OCI-LY1 (cell line): Measurements from ENCODE around the gene STK17B.
A peak's percentile ranks its signal among the peaks of the same experiment; 100 is the strongest.

Source experiments
- H2AFZ ChIP-seq: fragments of 200-600 bp; sonication (generic), shearing (Covaris generic); 2 replicates; pipeline ENCODE4 v1.6.0; 2014; ENCODE audit warnings: antibody characterized with exemption, mild to moderate bottlenecking, low read length
- H3F3A ChIP-seq: fragments of 200-600 bp; sonication (generic), shearing (Covaris generic); 2 replicates; pipeline ENCODE4 v1.6.0; 2014; ENCODE audit warnings: mild to moderate bottlenecking, antibody characterized with exemption, low read length, moderate library complexity; ENCODE audit not compliant: insufficient read depth
- H3K27ac ChIP-seq: fragments of 200-600 bp; sonication (generic); 2 replicates; pipeline ENCODE4 v1.5.1; 2014; ENCODE audit warnings: low read length, mixed run types, mild to moderate bottlenecking, low read depth; ENCODE audit not compliant: poor library complexity, severe bottlenecking
- H3K27me3 ChIP-seq: fragments of 200-600 bp; sonication (generic); 2 replicates; pipeline ENCODE4 v1.6.0; 2014; ENCODE audit warnings: antibody characterized with exemption, mild to moderate bottlenecking, low read length, moderate library complexity; ENCODE audit not compliant: insufficient read depth
- H3K36me3 ChIP-seq: fragments of 200-600 bp; sonication (generic); 2 replicates; pipeline ENCODE4 v1.6.1; 2014; ENCODE audit warnings: mild to moderate bottlenecking, antibody characterized with exemption, low read length, moderate library complexity, mixed read lengths; ENCODE audit not compliant: insufficient read depth
- H3K4me1 ChIP-seq: fragments of 200-600 bp; sonication (generic); 2 replicates; pipeline ENCODE4 v1.5.1; 2014; ENCODE audit warnings: mild to moderate bottlenecking, low read length, moderate library complexity; ENCODE audit not compliant: insufficient read depth, severe bottlenecking
- H3K4me2 ChIP-seq: fragments of 200-600 bp; sonication (generic), shearing (Covaris generic); 2 replicates; pipeline ENCODE4 v1.6.1; 2014; ENCODE audit warnings: low read length
- H3K4me3 ChIP-seq: fragments of 200-600 bp; sonication (generic); 2 replicates; pipeline ENCODE4 v1.5.1; 2014; ENCODE audit warnings: low read length, low read depth, mild to moderate bottlenecking, mixed read lengths; ENCODE audit not compliant: poor library complexity, severe bottlenecking
- H3K79me2 ChIP-seq: fragments of 200-600 bp; shearing (Covaris generic); 2 replicates; pipeline ENCODE4 v1.6.1; 2016; ENCODE audit warnings: mixed run types, low read length, mixed read lengths; ENCODE audit not compliant: insufficient read depth
- H3K9ac ChIP-seq: fragments of 200-600 bp; sonication (generic), shearing (Covaris generic); 2 replicates; pipeline ENCODE4 v1.6.1; 2014; ENCODE audit warnings: mild to moderate bottlenecking, low read length, mixed read lengths
- H3K9me2 ChIP-seq: fragments of 200-600 bp; sonication (generic), shearing (Covaris generic); 2 replicates; pipeline ENCODE4 v1.6.1; 2014; ENCODE audit warnings: low read depth, mild to moderate bottlenecking, low read length, mixed read lengths
- H3K9me3 ChIP-seq: fragments of 200-600 bp; shearing (Covaris generic); 2 replicates; pipeline ENCODE4 v1.6.1; 2014; ENCODE audit warnings: low read length, mixed read lengths
- H4K20me1 ChIP-seq: fragments of 200-600 bp; sonication (generic), shearing (Covaris generic); 2 replicates; pipeline ENCODE4 v1.6.0; 2016; ENCODE audit warnings: mild to moderate bottlenecking, low read length; ENCODE audit not compliant: insufficient read depth
- CTCF ChIP-seq: fragments of 200-600 bp; sonication (generic), shearing (Covaris generic); IDR thresholded peaks from 2 replicates; pipeline ENCODE4 v1.5.1; 2017; ENCODE audit warnings: mild to moderate bottlenecking, antibody characterized with exemption, low read length, moderate library complexity, mixed read lengths
- EZH2 ChIP-seq: fragments of 200-600 bp; sonication (generic), shearing (Covaris generic); IDR thresholded peaks from 2 replicates; pipeline ENCODE4 v1.8.0; 2017; ENCODE audit warnings: borderline replicate concordance, mixed run types, mild to moderate bottlenecking, antibody characterized with exemption, low read length, moderate library complexity, mixed read lengths

The STK17B gene

DNA sequence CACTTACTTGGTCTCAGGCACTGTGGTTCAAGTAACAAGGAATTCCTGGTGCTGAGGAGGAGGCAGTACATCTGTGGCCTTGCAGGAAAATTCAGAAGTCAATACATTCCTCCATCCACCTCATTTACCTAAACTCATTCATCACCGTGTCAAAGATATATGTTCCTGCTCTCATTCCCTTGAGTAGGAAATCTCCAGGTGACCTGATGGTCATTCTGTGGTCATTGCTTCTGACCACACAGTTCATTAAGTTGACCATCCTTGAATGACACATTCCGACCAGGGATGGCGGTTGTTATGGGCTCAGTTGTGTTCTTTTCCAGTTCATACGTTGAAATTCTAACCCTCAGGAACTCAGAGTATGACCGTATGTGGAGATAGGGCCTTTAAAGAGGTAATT lies 2.1 kb upstream of the STK17B start:
- H3F3A ChIP-seq, result 0 out of 2 replicates have a peak, but pooled peaks cover 11% of the 10 kb centered on the region
- peaks cover 63% of the 10 kb centered on the region for H3K79me2 ChIP-seq
- H3K27ac ChIP-seq, result peak overlapping the region; percentile 99
- no peak for TF ChIP-seq CTCF
- TF ChIP-seq EZH2, result no peak
- H3K9me2 ChIP-seq, result no peaks in the 10 kb centered on the region
- H2AFZ ChIP-seq, result no peak overlapping the region
- no peaks in the 10 kb centered on the region for H4K20me1 ChIP-seq
- peak overlapping the region; percentile 90 for H3K4me2 ChIP-seq
- H3K27me3 ChIP-seq, result no peaks in the 10 kb centered on the region
- peak overlapping the region; percentile 88 for H3K4me3 ChIP-seq
- H3K9ac ChIP-seq, result peak overlapping the region; percentile 98
- peaks cover 60% of the 10 kb centered on the region for H3K36me3 ChIP-seq
- peaks cover 51% of the 10 kb centered on the region for H3K4me1 ChIP-seq
- H3K9me3 ChIP-seq, result no peaks in the 10 kb centered on the region

DNA sequence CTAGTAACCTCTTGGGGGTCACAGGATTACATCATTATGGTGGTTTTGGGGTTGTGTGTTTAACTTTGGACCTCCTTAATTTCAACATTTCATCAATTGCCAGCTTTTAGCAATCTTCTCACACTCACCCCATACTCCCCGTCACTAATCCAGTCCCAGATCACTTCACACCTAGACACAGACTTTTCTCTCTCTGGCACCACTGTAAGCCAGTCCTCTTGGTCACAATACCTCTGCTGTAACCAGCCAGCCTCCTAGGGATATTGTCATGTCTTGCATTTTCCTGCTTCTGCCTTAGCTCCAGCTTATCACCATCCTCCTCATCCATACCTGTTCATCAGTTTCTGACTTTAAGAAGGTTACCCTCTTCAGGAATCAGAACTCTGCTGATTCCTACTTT lies 1.6 kb upstream of the STK17B start:
- H3K27me3 ChIP-seq, result no peaks in the 10 kb centered on the region
- no peaks in the 10 kb centered on the region for H3K9me2 ChIP-seq
- H3F3A ChIP-seq, result 0 out of 2 replicates have a peak, but pooled peaks cover 14% of the 10 kb centered on the region
- peaks cover 51% of the 10 kb centered on the region for H3K4me1 ChIP-seq
- peak overlapping the region; percentile 99 for H3K27ac ChIP-seq
- peak overlapping the region; percentile 98 for H3K9ac ChIP-seq
- H4K20me1 ChIP-seq, result no peaks in the 10 kb centered on the region
- H2AFZ ChIP-seq, result no peak overlapping the region
- H3K9me3 ChIP-seq, result no peaks in the 10 kb centered on the region
- H3K79me2 ChIP-seq, result peaks cover 68% of the 10 kb centered on the region
- H3K36me3 ChIP-seq, result peaks cover 64% of the 10 kb centered on the region
- H3K4me3 ChIP-seq, result peak overlapping the region; percentile 88
- TF ChIP-seq CTCF, result no peak
- TF ChIP-seq EZH2, result no peak
- peak overlapping the region; percentile 90 for H3K4me2 ChIP-seq

DNA sequence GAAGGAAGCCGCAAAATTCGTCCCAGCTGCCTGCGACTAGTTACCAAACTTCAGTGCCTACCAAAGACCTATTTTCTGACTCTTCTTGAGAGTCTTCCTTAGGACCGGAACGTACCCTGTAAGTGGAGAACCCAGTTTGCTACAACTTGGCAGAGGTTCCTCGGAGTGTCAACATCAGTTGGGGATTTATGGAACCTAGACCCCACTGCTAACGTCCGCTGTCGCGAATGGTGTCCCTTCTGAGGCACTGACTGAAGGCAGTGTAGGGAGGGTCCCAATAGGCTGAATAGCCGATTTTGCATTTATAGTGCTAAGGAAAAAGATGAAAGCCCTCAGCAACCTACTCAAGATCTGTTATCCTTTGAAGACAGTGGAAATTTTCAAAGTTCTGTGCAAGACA lies 568 bp upstream of the STK17B start:
- no peaks in the 10 kb centered on the region for H3K27me3 ChIP-seq
- peak overlapping the region; percentile 90 for H3K4me2 ChIP-seq
- H3K9me2 ChIP-seq, result no peaks in the 10 kb centered on the region
- peak overlapping the region; percentile 98 for H3K9ac ChIP-seq
- peak overlapping the region; percentile 88 for H3K4me3 ChIP-seq
- H3K4me1 ChIP-seq, result peaks cover 51% of the 10 kb centered on the region
- no peak for TF ChIP-seq EZH2
- TF ChIP-seq CTCF, result no peak
- no peaks in the 10 kb centered on the region for H3K9me3 ChIP-seq
- H4K20me1 ChIP-seq, result no peaks in the 10 kb centered on the region
- H2AFZ ChIP-seq, result no peak overlapping the region
- H3K36me3 ChIP-seq, result peaks cover 74% of the 10 kb centered on the region
- H3F3A ChIP-seq, result 0 out of 2 replicates have a peak, but pooled peaks cover 10% of the 10 kb centered on the region
- H3K79me2 ChIP-seq, result peaks cover 78% of the 10 kb centered on the region
- H3K27ac ChIP-seq, result peak overlapping the region; percentile 99
